HG03135 (cell line): ENCODE results near the gene TAF1A.
"Not testable (repeated sequence)": the region's sequence is repeated elsewhere in the genome, so short reads cannot be mapped to it uniquely, and the experiment has no call there.

Experiments used
- ATAC-seq: cut with Tn5 transposase; IDR thresholded peaks from one replicate; pipeline ENCODE4 v1.9.1; 2021; ENCODE audit warnings: mild to moderate bottlenecking, moderate library complexity; ENCODE audit not compliant: unreplicated experiment

The TAF1A gene

GRCh38 chr1:222589462-222590302 lies at the start of gene TAF1A:
Gene TAF1A (minus strand): TSS chr1:222589933.
- peak; percentile 99 for ATAC-seq

GRCh38 chr1:222634180-222635013 lies 44.7 kb upstream of the TAF1A start:
- ATAC-seq = peak; percentile 82

- ATAC-seq = no peak
Measured at GRCh38 chr1:222632749-222633148, 43.0 kb upstream of the TAF1A start.

- no peak for ATAC-seq
Measured at GRCh38 chr1:222631611-222632208, 42.0 kb upstream of the TAF1A start.

GRCh38 chr1:222629921-222630535 lies 40.3 kb upstream of the TAF1A start:
- ATAC-seq = no peak

- ATAC-seq = no peak
Measured at GRCh38 chr1:222627232-222627631, 37.5 kb upstream of the TAF1A start.

- ATAC-seq = no peak
Measured at GRCh38 chr1:222624214-222624613, 34.5 kb upstream of the TAF1A start.

- no peak for ATAC-seq
Measured at GRCh38 chr1:222623458-222623857, 33.7 kb upstream of the TAF1A start.

GRCh38 chr1:222622765-222623164 lies 33.0 kb upstream of the TAF1A start:
- ATAC-seq = no peak

GRCh38 chr1:222620566-222620965 lies 30.8 kb upstream of the TAF1A start:
- peak; percentile 35 for ATAC-seq

- no peak for ATAC-seq
Measured at GRCh38 chr1:222618880-222619596, 29.3 kb upstream of the TAF1A start.

GRCh38 chr1:222618001-222618879 lies 28.5 kb upstream of the TAF1A start, which contains the start of gene MIA3:
Gene MIA3 (plus strand): TSS chr1:222618097. CDS start chr1:222618111, 14 bp downstream.
- peak; percentile 54 for ATAC-seq

- peak; percentile 82 for ATAC-seq
Measured at GRCh38 chr1:222617367-222617951, 27.7 kb upstream of the TAF1A start.

GRCh38 chr1:222616525-222616924 lies 26.8 kb upstream of the TAF1A start:
- ATAC-seq = no peak

- ATAC-seq = no peak
Measured at GRCh38 chr1:222613627-222614026, 23.9 kb upstream of the TAF1A start.

- ATAC-seq = no peak
Measured at GRCh38 chr1:222610728-222611127, 21.0 kb upstream of the TAF1A start.

GRCh38 chr1:222609111-222609510 lies 19.4 kb upstream of the TAF1A start:
- not testable (repeated sequence) for ATAC-seq

GRCh38 chr1:222606757-222607156 lies 17.0 kb upstream of the TAF1A start:
- ATAC-seq = no peak

- ATAC-seq = no peak
Measured at GRCh38 chr1:222601257-222601656, 11.5 kb upstream of the TAF1A start.
